Kidney glomerular epithelial cell (primary cell): Measurements from ENCODE around the gene LHX6.
A peak's percentile ranks its signal among the peaks of the same experiment; 100 is the strongest.

ENCODE experiments used
- DNase-seq: peaks from one replicate; lab custom pipeline; 2025; lab: John Stamatoyannopoulos, UW

LHX6 gene

GRCh38 chr9:122216138-122216797 is 12.5 kb downstream of the LHX6 start:
- no peak for DNase-seq

GRCh38 chr9:122215663-122216062 is 13.1 kb downstream of the LHX6 start:
- DNase-seq, result no peak

GRCh38 chr9:122214507-122214906 is 14.2 kb downstream of the LHX6 start:
- DNase-seq, result no peak

GRCh38 chr9:122213589-122214413 is 15.0 kb downstream of the LHX6 start:
- DNase-seq, result peak; percentile 12

- DNase-seq, result no peak
Observed at GRCh38 chr9:122213102-122213588, 15.6 kb downstream of the LHX6 start.

GRCh38 chr9:122212473-122213004 is 16.2 kb downstream of the LHX6 start:
- no peak for DNase-seq

GRCh38 chr9:122209451-122209850 is 19.3 kb downstream of the LHX6 start:
- DNase-seq, result no peak

- DNase-seq, result no peak
Observed at GRCh38 chr9:122207096-122207495, 21.7 kb downstream of the LHX6 start.

GRCh38 chr9:122206118-122207046 is 22.4 kb downstream of the LHX6 start:
- peak; percentile 41 for DNase-seq

GRCh38 chr9:122205176-122205575 is 23.6 kb downstream of the LHX6 start:
- no peak for DNase-seq

- no peak for DNase-seq
Observed at GRCh38 chr9:122204491-122204890, 24.3 kb downstream of the LHX6 start.

- DNase-seq, result no peak
Observed at GRCh38 chr9:122204055-122204454, 24.7 kb downstream of the LHX6 start.

GRCh38 chr9:122202111-122202510 is 26.6 kb downstream of the LHX6 start:
- DNase-seq, result no peak

GRCh38 chr9:122201641-122202040 is 27.1 kb downstream of the LHX6 start:
- DNase-seq, result no peak

- no peak for DNase-seq
Observed at GRCh38 chr9:122200960-122201595, 27.7 kb downstream of the LHX6 start.

- no peak for DNase-seq
Observed at GRCh38 chr9:122197882-122198281, 30.9 kb downstream of the LHX6 start.

GRCh38 chr9:122197426-122197825 is 31.3 kb downstream of the LHX6 start:
- DNase-seq, result no peak

GRCh38 chr9:122195875-122196274 is 32.9 kb downstream of the LHX6 start:
- DNase-seq, result no peak

- no peak for DNase-seq
Observed at GRCh38 chr9:122193651-122194050, 35.1 kb downstream of the LHX6 start.

GRCh38 chr9:122192914-122193525 is 35.7 kb downstream of the LHX6 start:
- no peak for DNase-seq

- DNase-seq, result no peak
Observed at GRCh38 chr9:122192261-122192875, 36.4 kb downstream of the LHX6 start.
